B cell (primary cell): ENCODE data around the gene CFAP52. TPM values are rescaled to one million over a fixed set of nuclear protein-coding genes. Genes with fewer than 3 reads are reported as not detected.

Experiments
- ATAC-seq: fragments of 200-7000 bp; cut with Tn5 transposase; one replicate; pipeline ENCODE4 v1.10.0; 2021; ENCODE audit warnings: low read depth, mild to moderate bottlenecking, moderate number of reproducible peaks, moderate library complexity
- CTCF ChIA-PET: fragments of 350-600 bp; sonication (Branson Sonifier 250); formaldehyde crosslinking; loops from one replicate; lab custom pipeline; 2021; ENCODE audit warnings: antibody characterized with exemption, inconsistent platforms; lab: Charles Lee
- POLR2A ChIA-PET: fragments of 350-600 bp; sonication (Branson Sonifier 250); formaldehyde crosslinking; loops from one replicate; lab custom pipeline; 2021; ENCODE audit warnings: antibody characterized with exemption; lab: Charles Lee
- DNase-seq: peaks from one replicate; pipeline ENCODE4 v3.0.0; 2013
- H2AFZ ChIP-seq: 2 replicates; pipeline ENCODE4 v1.6.1; 2012; ENCODE audit warnings: mild to moderate bottlenecking, low read depth, low read length; ENCODE audit not compliant: insufficient read depth, poor library complexity, severe bottlenecking
- H3K27ac ChIP-seq, 2 donors: 1 replicate in 1 of 2; 2 replicates in 1 of 2; pipeline ENCODE4 v1.5.1; 2012 to 2013; ENCODE audit warnings: low read length in 2 of 2, mild to moderate bottlenecking in 2 of 2, moderate library complexity in 1 of 2
- H3K27me3 ChIP-seq, 4 experiments: fragments of 200-600 bp in 1 of 4; sonication (generic) in 1 of 4; replicated peaks in 1 of 4; 1 replicate in 2 of 4; 2 replicates in 2 of 4; pipeline versions ENCODE4 v1.6.1 to v1.7.0; 2013 to 2016; ENCODE audit warnings: low read length in 3 of 4, mild to moderate bottlenecking in 2 of 4, mixed read lengths in 1 of 4, moderate library complexity in 1 of 4; ENCODE audit not compliant: insufficient read depth in 4 of 4, control insufficient read depth in 3 of 4; ENCODE audit errors: control extremely low read depth in 1 of 4
- H3K36me3 ChIP-seq, 2 experiments: replicated peaks in 1 of 2; 1 replicate in 1 of 2; 2 replicates in 1 of 2; pipeline versions ENCODE4 v1.6.1 to v1.7.1; 2013; ENCODE audit warnings: low read length in 1 of 2; ENCODE audit not compliant: insufficient read depth in 2 of 2, control insufficient read depth in 1 of 2; ENCODE audit errors: control extremely low read depth in 1 of 2, extremely low read depth in 1 of 2
- H3K4me1 ChIP-seq, 2 donors: fragments of 200-600 bp in 1 of 2; sonication (generic) in 1 of 2; 1 replicate in 1 of 2; 2 replicates in 1 of 2; pipeline versions ENCODE4 v1.5.1 to v1.6.1; 2013 to 2017; ENCODE audit warnings: low read length in 2 of 2; ENCODE audit not compliant: control insufficient read depth in 2 of 2, insufficient read depth in 2 of 2
- H3K4me2 ChIP-seq: replicated peaks from 2 replicates; pipeline ENCODE3; 2012; ENCODE audit warnings: mild to moderate bottlenecking, low read depth, low read length; ENCODE audit not compliant: poor library complexity, severe bottlenecking
- H3K4me3 ChIP-seq, 5 experiments: fragments of 200-600 bp in 1 of 5; sonication (generic) in 1 of 5; 1 replicate in 3 of 5; 2 replicates in 2 of 5; pipeline versions ENCODE4 v1.5.1 to v1.7.0; 2011 to 2016; ENCODE audit warnings: low read length in 4 of 5, mild to moderate bottlenecking in 4 of 5, low read depth in 2 of 5, control low read depth in 1 of 5, moderate library complexity in 1 of 5; ENCODE audit not compliant: insufficient read depth in 1 of 5; ENCODE audit errors: control extremely low read depth in 1 of 5, extremely low read depth in 1 of 5
- H3K79me2 ChIP-seq: fragments of 200-600 bp; sonication (generic); one replicate; pipeline ENCODE4 v1.6.0; 2016; ENCODE audit warnings: low read length; ENCODE audit not compliant: control insufficient read depth, insufficient read depth
- H3K9ac ChIP-seq: fragments of 200-600 bp; sonication (generic); 2 replicates; pipeline ENCODE4 v1.6.1; 2017; ENCODE audit warnings: mild to moderate bottlenecking, low read length, moderate library complexity
- H3K9me3 ChIP-seq, 3 donors: one replicate each; pipeline versions ENCODE4 v1.6.1 to v1.7.1; 2013; ENCODE audit warnings: low read length in 2 of 3; ENCODE audit not compliant: control insufficient read depth in 2 of 3, insufficient read depth in 1 of 3; ENCODE audit errors: control extremely low read depth in 1 of 3
- H4K20me1 ChIP-seq: 2 replicates; pipeline ENCODE4 v1.6.0; 2012; ENCODE audit warnings: mild to moderate bottlenecking, low read length; ENCODE audit not compliant: insufficient read depth, control insufficient read depth, poor library complexity, severe bottlenecking
- H3K27ac Mint-ChIP-seq: one replicate; pipeline ENCODE4 v1.8.0; 2021; ENCODE audit warnings: mixed read lengths
- H3K27me3 Mint-ChIP-seq: one replicate; pipeline ENCODE4 v1.8.0; 2021; ENCODE audit warnings: mixed read lengths
- H3K4me1 Mint-ChIP-seq: one replicate; pipeline ENCODE4 v1.8.0; 2021; ENCODE audit warnings: mixed read lengths
- H3K4me3 Mint-ChIP-seq: one replicate; pipeline ENCODE4 v1.8.0; 2021; ENCODE audit warnings: mixed read lengths
- H3K9me3 Mint-ChIP-seq: one replicate; pipeline ENCODE4 v1.8.0; 2022; ENCODE audit warnings: mixed read lengths; ENCODE audit not compliant: insufficient read depth
- EZH2 ChIP-seq: IDR thresholded peaks from 2 replicates; pipeline ENCODE4 v1.6.1; 2012; ENCODE audit warnings: borderline replicate concordance, low read depth, mild to moderate bottlenecking, moderate library complexity, low read length; ENCODE audit not compliant: insufficient read depth, poor library complexity, severe bottlenecking
- WGBS: methylation state at CpG from one replicate; pipeline ENCODE4 v1.1.5; 2013; ENCODE audit warnings: missing lambda C conversion rate; ENCODE audit not compliant: insufficient coverage; 5-methylcytosine and 5-hydroxymethylcytosine counted together
- intact Hi-C: fragments of 100-400 bp; cut with micrococcal nuclease; formaldehyde crosslinking; loops from one replicate; pipeline ENCODE4 v1.10.0; 2022
- polyA plus RNA-seq: library from polyadenylated mRNA; depleted of rRNA; stranded (reverse); fragments of >200 nt; gene quantifications from 2 replicates; pipeline ENCODE4 v1.2.3, GENCODE V29; 2012
- total RNA-seq, 2 donors: library from RNA; stranded (reverse); fragments of 120-200 nt in 1 of 2; gene quantifications; 1 replicate in 1 of 2; 2 replicates in 1 of 2; pipeline versions ENCODE4 v1.2.3 to v1.2.4, GENCODE V29; 2013 to 2022
- TF ChIP-seq, protein P1 (sequence below): fragments of 200-600 bp; IDR thresholded peaks from one replicate; pipeline ENCODE4 v1.8.0; 2022; ENCODE audit warnings: antibody characterized with exemption, mild to moderate bottlenecking

Gene CFAP52
- total and polyA plus RNA-seq, 2 donors (not counting 1 experiment from before 2014, with no cell fraction given): not detected

DNA sequence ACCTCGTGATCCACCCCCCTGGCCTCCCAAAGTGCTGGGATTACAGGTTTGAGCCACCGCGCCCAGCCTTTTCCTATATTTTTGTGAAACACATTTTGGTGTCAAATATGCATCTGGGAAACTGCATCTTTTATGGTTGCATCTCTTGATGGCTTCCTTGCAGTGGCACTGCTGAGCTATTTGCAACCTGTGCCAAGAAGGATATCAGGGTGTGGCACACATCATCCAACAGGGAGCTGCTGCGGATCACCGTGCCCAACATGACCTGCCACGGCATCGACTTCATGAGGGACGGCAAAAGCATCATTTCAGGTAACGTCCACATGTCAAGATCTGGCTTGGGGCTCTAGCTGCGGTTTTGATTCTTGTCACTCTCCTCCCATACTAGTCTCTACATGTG lies 52.1 kb downstream of the CFAP52 start:
- TF ChIP-seq, protein P1, sequence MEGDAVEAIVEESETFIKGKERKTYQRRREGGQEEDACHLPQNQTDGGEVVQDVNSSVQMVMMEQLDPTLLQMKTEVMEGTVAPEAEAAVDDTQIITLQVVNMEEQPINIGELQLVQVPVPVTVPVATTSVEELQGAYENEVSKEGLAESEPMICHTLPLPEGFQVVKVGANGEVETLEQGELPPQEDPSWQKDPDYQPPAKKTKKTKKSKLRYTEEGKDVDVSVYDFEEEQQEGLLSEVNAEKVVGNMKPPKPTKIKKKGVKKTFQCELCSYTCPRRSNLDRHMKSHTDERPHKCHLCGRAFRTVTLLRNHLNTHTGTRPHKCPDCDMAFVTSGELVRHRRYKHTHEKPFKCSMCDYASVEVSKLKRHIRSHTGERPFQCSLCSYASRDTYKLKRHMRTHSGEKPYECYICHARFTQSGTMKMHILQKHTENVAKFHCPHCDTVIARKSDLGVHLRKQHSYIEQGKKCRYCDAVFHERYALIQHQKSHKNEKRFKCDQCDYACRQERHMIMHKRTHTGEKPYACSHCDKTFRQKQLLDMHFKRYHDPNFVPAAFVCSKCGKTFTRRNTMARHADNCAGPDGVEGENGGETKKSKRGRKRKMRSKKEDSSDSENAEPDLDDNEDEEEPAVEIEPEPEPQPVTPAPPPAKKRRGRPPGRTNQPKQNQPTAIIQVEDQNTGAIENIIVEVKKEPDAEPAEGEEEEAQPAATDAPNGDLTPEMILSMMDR: no peak
- no peak for TF ChIP-seq EZH2
- no peak overlapping the region for H3K27ac Mint-ChIP-seq
- H3K9me3 Mint-ChIP-seq: peaks cover 14% of the 10 kb centered on the region
- H3K36me3 ChIP-seq: no peaks in the 10 kb centered on the region
- no peak overlapping the region for H3K4me2 ChIP-seq
- ChIA-PET POLR2A (no interaction called here), CTCF (no interaction called here)
- H4K20me1 ChIP-seq: no peaks in the 10 kb centered on the region
- H3K27me3 ChIP-seq: no peaks in the 10 kb centered on the region
- no peaks in the 10 kb centered on the region for H3K4me1 Mint-ChIP-seq
- no peak overlapping the region for H3K9ac ChIP-seq
- no peak overlapping the region for H3K4me3 Mint-ChIP-seq
- DNase-seq (no peak), ATAC-seq (no peak)
- H3K4me1 ChIP-seq: no peaks in the 10 kb centered on the region
- intact Hi-C loops: no loop called here
- no peak overlapping the region for H3K27ac ChIP-seq
- H3K27me3 Mint-ChIP-seq: peaks cover 23% of the 10 kb centered on the region
- H2AFZ ChIP-seq: no peak overlapping the region
- peaks cover 2 to 11% (median 4%) of the 10 kb centered on the region in 3 donors for H3K9me3 ChIP-seq
- no peak overlapping the region for H3K4me3 ChIP-seq
- 88% methylated on average over 10 of the region's 10 CpGs for WGBS
- H3K79me2 ChIP-seq: no peaks in the 10 kb centered on the region

DNA sequence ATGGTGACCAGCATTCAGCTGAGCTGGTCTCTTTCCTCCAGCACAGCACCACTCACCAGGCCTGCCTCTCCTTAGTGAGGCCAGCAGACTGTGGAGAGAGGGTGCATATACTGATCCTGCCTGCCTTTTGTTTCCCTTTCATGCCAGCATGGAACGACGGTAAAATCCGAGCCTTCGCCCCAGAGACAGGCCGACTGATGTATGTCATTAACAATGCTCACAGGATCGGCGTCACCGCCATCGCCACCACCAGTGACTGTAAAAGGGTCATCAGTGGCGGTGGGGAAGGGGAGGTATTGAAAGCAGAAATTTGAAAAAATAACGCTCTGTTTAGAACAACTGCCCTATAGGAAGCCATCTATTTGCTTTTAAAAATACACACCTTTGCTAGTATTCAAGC lies 56.3 kb downstream of the CFAP52 start:
- H3K79me2 ChIP-seq: no peaks in the 10 kb centered on the region
- TF ChIP-seq, protein P1: no peak
- TF ChIP-seq EZH2: no peak
- H3K9me3 Mint-ChIP-seq: no peaks in the 10 kb centered on the region
- no peaks in the 10 kb centered on the region for H3K27me3 ChIP-seq
- no peak overlapping the region for H3K9ac ChIP-seq
- no peak for ATAC-seq
- CTCF ChIA-PET: no interaction called here
- H3K4me1 Mint-ChIP-seq: no peaks in the 10 kb centered on the region
- peaks cover 40% of the 10 kb centered on the region for H3K27me3 Mint-ChIP-seq
- intact Hi-C loops: no loop called here
- WGBS: 98% methylated on average over 5 of the region's 11 CpGs
- no peak for DNase-seq
- no peaks in the 10 kb centered on the region for H3K9me3 ChIP-seq
- no peak overlapping the region for H2AFZ ChIP-seq
- no peak overlapping the region for H3K4me3 ChIP-seq
- H3K36me3 ChIP-seq: no peaks in the 10 kb centered on the region
- no peaks in the 10 kb centered on the region for H4K20me1 ChIP-seq
- POLR2A ChIA-PET: no interaction called here
- H3K27ac ChIP-seq: no peak overlapping the region
- H3K4me3 Mint-ChIP-seq: no peak overlapping the region
- no peak overlapping the region for H3K4me2 ChIP-seq
- H3K27ac Mint-ChIP-seq: no peak overlapping the region
- no peaks in the 10 kb centered on the region for H3K4me1 ChIP-seq
